Vagina (tissue), 2 donors: ENCODE data around the gene RITA1.
A peak's percentile ranks its signal among the peaks of the same experiment; 100 is the strongest.

Experiments
- POLR2A ChIP-seq, 2 donors: fragments of 450-650 bp; IDR thresholded peaks; one replicate each; pipeline ENCODE4 v1.6.1; 2017; ENCODE audit warnings: antibody characterized with exemption in 2 of 2, mild to moderate bottlenecking in 2 of 2, moderate library complexity in 2 of 2
- POLR2AphosphoS5 ChIP-seq, 2 donors: sonication (generic); formaldehyde crosslinking; IDR thresholded peaks; one replicate each; pipeline ENCODE4 v1.9.0; 2017; ENCODE audit warnings: antibody characterized with exemption in 2 of 2, mild to moderate bottlenecking in 2 of 2, low read depth in 1 of 2; ENCODE audit not compliant: insufficient read depth in 1 of 2
- TF ChIP-seq, protein P1 (sequence below), 3 experiments: fragments of 450-650 bp in 2 of 3; fragments of 200-600 bp in 1 of 3; sonication (generic) in 1 of 3; IDR thresholded peaks; one replicate each; pipeline ENCODE4 v1.5.1; 2017 to 2019; ENCODE audit warnings: antibody characterized with exemption in 3 of 3, mild to moderate bottlenecking in 2 of 3, moderate library complexity in 2 of 3

DNA sequence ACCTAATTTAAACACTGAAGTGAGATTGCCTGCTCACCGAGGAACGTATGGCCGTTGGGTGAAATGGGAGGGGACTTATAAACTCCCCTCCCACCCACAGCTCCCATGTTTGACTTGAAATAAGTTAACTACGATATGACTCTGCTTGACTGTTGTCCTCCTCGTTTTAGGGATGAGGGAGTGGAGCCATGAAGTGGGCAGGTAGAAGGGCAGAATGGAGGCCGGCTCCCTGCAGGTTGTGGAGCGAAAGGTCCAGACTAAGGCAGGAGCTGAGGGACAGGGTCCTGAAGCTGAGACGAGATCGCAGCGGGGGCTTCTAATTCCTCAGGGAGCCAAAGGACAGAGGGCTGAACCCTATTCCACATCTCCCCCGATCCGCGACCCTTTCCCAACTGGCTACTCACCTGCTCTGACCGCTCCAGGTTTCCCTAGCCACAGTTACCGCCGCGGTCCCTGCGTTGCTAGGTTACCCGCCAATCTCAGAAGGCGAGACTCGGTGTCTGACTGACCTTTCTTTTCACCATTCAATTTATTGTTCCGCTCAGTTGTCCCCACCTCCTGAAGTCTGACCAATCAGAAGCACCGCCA is 35.2 kb downstream of the RITA1 start:
- TF ChIP-seq, protein P1, sequence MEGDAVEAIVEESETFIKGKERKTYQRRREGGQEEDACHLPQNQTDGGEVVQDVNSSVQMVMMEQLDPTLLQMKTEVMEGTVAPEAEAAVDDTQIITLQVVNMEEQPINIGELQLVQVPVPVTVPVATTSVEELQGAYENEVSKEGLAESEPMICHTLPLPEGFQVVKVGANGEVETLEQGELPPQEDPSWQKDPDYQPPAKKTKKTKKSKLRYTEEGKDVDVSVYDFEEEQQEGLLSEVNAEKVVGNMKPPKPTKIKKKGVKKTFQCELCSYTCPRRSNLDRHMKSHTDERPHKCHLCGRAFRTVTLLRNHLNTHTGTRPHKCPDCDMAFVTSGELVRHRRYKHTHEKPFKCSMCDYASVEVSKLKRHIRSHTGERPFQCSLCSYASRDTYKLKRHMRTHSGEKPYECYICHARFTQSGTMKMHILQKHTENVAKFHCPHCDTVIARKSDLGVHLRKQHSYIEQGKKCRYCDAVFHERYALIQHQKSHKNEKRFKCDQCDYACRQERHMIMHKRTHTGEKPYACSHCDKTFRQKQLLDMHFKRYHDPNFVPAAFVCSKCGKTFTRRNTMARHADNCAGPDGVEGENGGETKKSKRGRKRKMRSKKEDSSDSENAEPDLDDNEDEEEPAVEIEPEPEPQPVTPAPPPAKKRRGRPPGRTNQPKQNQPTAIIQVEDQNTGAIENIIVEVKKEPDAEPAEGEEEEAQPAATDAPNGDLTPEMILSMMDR (IDR thresholded peaks at IDR 0.05): no peak
- TF ChIP-seq POLR2AphosphoS5 (IDR thresholded peaks at IDR 0.05; ENCODE audit: insufficient read depth in 1 of 2, low read depth in 1 of 2): no peak
- TF ChIP-seq POLR2A (IDR thresholded peaks at IDR 0.05): peak in 1 of 2 donors; percentile 29
